ENCODE results near the gene CD9.

The CD9 gene

DNA sequence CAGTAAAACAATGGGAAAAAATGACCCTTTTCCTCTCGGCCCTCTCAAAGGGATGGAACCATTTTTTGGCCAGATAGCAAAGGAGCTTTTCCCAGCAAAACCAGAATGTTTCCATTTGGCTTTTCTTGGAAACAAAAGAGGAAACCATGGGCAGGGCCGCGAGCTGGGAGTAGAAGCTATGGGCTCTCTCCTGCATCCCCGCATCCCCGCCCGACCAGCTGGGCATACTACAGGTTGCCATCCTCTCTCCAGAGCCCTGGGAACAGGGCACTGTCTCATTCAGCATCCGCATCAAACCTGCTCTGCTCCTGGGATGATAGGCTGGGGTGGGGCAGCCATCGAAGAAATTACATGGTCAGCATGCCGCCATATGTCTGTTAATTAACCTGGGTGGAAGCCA lies 20.9 kb downstream of the CD9 start:
- TF ChIP-seq, protein P1, sequence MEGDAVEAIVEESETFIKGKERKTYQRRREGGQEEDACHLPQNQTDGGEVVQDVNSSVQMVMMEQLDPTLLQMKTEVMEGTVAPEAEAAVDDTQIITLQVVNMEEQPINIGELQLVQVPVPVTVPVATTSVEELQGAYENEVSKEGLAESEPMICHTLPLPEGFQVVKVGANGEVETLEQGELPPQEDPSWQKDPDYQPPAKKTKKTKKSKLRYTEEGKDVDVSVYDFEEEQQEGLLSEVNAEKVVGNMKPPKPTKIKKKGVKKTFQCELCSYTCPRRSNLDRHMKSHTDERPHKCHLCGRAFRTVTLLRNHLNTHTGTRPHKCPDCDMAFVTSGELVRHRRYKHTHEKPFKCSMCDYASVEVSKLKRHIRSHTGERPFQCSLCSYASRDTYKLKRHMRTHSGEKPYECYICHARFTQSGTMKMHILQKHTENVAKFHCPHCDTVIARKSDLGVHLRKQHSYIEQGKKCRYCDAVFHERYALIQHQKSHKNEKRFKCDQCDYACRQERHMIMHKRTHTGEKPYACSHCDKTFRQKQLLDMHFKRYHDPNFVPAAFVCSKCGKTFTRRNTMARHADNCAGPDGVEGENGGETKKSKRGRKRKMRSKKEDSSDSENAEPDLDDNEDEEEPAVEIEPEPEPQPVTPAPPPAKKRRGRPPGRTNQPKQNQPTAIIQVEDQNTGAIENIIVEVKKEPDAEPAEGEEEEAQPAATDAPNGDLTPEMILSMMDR (conservative IDR thresholded peaks at IDR 0.05): no peak
- peak overlapping the region; percentile 7; the same call in 1 of the 2 replicates for H3K27ac ChIP-seq

GRCh38 chr12:6222078-6222654 lies 22.0 kb downstream of the CD9 start:
- TF ChIP-seq, protein P1 (conservative IDR thresholded peaks at IDR 0.05): no peak
- peak overlapping the region; percentile 98; the same call in 1 of the 2 replicates for H3K27ac ChIP-seq

GRCh38 chr12:6223545-6223944 lies 23.3 kb downstream of the CD9 start:
- H3K27ac ChIP-seq: peak overlapping the region; percentile 98
- TF ChIP-seq, protein P1 (conservative IDR thresholded peaks at IDR 0.05): no peak

GRCh38 chr12:6224550-6224949 lies 24.4 kb downstream of the CD9 start:
- TF ChIP-seq, protein P1 (conservative IDR thresholded peaks at IDR 0.05): no peak
- peak overlapping the region; percentile 98 for H3K27ac ChIP-seq

DNA sequence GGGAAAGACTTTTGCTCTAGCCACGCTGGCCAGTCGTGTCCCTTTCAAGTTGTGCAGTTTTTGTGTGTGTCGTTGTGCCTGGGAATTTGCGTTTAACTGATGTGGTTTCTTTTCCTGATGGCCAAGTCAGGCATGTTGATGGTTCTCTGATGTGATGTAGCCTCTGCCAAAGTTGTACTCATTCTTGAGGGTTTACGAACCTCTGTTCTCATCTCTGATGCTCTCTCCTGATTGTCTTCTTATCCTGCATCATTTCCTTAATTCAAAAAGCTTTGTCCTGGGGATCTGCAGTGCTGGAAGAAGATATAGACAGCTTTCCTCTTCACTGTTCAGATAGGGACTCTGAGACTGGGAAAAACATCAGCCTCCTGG lies 25.4 kb downstream of the CD9 start:
- peak overlapping the region; percentile 98 for H3K27ac ChIP-seq
- TF ChIP-seq, protein P1 (conservative IDR thresholded peaks at IDR 0.05): no peak

DNA sequence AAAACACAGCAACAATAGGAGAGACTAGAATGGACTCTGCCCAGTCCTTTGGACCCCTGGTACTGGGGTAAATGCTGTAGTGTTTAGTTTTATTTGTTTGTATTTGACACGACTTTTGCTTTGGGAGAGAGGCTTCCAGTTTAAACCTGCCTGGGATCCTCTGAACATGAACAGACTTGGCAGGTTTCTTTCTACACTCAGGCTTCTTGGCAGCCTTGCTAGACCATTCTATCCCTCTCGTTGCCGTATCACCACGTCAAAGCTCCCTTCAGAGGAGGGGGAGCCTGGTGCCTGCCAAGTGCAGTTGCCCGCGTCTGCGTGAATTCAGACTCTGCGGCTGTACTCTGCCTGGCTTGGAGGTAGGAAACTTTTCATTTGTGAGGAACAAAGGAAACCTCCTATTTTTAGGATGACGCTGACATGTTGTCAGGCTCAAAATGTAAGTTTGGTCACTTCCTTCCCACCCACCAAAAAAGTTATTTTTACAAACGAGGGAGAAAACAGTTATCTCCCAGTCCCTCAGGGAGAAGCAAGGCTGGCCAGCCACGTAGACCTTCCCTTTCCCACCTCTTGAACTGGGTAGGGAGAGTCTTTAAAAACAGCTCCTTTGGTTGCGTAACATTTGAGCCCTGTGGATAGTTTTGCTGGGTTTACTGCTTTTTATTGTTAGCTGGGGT lies 25.9 kb downstream of the CD9 start:
- TF ChIP-seq, protein P1 (conservative IDR thresholded peaks at IDR 0.05): no peak
- H3K27ac ChIP-seq: peak overlapping the region; percentile 98

GRCh38 chr12:6226679-6227051 lies 26.5 kb downstream of the CD9 start:
- peak overlapping the region; percentile 98 for H3K27ac ChIP-seq
- TF ChIP-seq, protein P1 (conservative IDR thresholded peaks at IDR 0.05): no peak
